ENCODE results near the gene TMEM50B.

TMEM50B gene

DNA sequence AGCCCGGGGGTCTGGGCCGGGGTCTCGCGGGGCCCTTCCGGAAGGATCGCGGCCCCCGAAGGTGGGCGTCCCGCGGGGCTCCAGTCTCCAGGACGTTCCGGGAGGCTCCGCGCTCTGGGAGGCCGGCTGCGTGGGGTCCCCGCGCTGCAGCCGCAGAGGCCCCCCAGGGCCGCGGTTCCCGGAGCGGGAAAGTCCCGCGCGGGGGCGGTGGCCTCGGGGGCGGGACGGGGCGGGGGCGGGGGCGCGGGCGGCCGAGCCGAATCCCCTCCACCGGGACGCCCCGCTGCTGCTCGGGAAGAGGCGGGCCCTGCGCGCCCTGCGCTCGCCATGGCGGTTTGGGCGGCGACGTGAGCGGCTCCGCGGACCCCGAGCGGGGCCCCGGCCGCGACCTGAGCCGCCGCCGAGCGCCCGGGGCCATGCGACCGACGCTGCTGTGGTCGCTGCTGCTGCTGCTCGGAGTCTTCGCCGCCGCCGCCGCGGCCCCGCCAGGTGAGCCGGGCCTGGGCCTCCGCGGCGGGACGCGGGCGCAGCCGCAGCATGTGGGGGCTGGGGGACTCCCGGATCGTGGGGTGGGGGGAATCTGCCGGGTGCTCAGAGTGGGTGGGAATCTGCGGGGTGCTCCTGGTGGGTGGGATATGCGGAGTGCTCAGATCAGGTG lies 76.5 kb downstream of the TMEM50B start, which contains the start of gene IFNGR2:
Gene IFNGR2, plus strand, starts transcription at position 286 of the 658 bp plus-strand sequence. Its CDS starts 131 bp downstream, at position 417.
- Histone ChIP-seq H3F3A (ENCODE audit: insufficient read depth, low read length) (peaks cover 5% of the 10 kb centered on the region), H2AFZ (ENCODE audit: low read length) (peak within 1 kb of the TSS; percentile 72), H3K4me3 (ENCODE audit: low read length) (peak within 1 kb of the TSS; percentile 81), H3K9me2 (replicated peaks; ENCODE audit: insufficient read depth, low read length) (no peaks in the 10 kb centered on the region), H3K4me2 (ENCODE audit: low read depth, low read length) (peak within 1 kb of the TSS; percentile 78; the same call in 1 of the 2 replicates), H3K36me3 (replicated peaks; ENCODE audit: insufficient read depth, low read length) (no peaks in the 10 kb centered on the region), H3K79me2 (ENCODE audit: low read length) (peaks cover 48% of the 10 kb centered on the region), H3K4me1 (ENCODE audit: low read length) (peaks cover 11% of the 10 kb centered on the region), H3K9me3 (replicated peaks; ENCODE audit: insufficient read depth, low read length) (no peaks in the 10 kb centered on the region), H4K20me1 (ENCODE audit: insufficient read depth, low read length) (peaks cover 4% of the 10 kb centered on the region; the same call in 1 of the 2 replicates), H3K27me3 (replicated peaks; ENCODE audit: insufficient read depth, low read length) (no peaks in the 10 kb centered on the region), H3K27ac (ENCODE audit: low read length) (peak within 1 kb of the TSS; percentile 50; the same call in 1 of the 2 replicates), H3K9ac (ENCODE audit: low read length) (peak within 1 kb of the TSS; percentile 77)
- DNase-seq: peak; percentile 64
- TF ChIP-seq, protein P1, sequence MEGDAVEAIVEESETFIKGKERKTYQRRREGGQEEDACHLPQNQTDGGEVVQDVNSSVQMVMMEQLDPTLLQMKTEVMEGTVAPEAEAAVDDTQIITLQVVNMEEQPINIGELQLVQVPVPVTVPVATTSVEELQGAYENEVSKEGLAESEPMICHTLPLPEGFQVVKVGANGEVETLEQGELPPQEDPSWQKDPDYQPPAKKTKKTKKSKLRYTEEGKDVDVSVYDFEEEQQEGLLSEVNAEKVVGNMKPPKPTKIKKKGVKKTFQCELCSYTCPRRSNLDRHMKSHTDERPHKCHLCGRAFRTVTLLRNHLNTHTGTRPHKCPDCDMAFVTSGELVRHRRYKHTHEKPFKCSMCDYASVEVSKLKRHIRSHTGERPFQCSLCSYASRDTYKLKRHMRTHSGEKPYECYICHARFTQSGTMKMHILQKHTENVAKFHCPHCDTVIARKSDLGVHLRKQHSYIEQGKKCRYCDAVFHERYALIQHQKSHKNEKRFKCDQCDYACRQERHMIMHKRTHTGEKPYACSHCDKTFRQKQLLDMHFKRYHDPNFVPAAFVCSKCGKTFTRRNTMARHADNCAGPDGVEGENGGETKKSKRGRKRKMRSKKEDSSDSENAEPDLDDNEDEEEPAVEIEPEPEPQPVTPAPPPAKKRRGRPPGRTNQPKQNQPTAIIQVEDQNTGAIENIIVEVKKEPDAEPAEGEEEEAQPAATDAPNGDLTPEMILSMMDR (IDR thresholded peaks at IDR 0.05; ENCODE audit: low read length): no peak
- TF ChIP-seq EZH2 (optimal IDR thresholded peaks at IDR 0.05; ENCODE audit: low read depth, low read length): no peak
- TF ChIP-seq EZH2phosphoT487 (IDR thresholded peaks at IDR 0.05; ENCODE audit: low read length): no peak

DNA sequence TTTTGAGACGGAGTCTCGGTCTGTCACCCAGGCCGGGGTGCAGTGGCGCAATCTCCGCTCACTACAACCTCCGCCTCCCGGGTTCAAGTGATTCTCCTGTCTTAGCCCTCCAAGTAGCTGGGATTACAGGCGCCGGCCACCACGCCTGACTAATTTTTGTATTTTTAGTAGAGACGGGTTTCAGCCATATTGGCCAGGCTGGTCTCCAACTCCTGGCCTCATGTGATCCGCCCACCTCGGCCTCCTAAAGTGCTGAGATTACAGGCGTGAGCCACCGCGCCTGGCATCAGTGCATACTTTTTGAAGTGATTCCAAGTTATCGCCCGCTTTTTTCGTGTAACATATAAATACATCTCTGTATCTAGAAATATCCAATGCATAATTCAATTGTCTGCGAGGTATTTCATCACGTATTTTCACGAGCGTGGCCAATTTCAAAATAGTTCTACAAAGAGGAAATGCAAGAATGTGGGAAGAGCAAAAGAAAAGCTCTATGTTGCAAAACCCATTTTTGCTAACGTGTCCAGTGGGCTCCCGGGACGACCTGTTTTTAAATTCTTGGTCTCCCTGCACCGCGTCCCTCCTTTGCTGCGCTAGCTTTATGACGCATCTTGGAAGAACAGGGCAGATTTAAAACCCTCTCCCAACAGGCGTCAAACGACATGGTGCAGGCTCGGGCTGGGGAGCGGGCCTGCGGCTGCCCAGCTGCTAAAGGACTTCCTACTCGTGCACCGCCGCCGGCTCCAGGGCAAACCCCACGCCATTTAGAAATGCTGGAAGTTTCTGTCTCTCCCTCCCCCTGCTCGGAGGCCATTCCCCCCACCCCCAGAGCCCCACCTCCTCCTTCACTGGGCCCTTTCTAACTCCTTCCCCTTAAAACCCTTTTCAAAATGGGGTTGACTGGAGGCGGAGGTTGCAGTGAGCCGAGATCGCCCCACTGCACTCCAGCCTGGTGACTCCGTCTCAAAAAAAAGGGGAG lies 77.5 kb downstream of the TMEM50B start:
- H3K79me2 ChIP-seq (ENCODE audit: low read length): peaks cover 39% of the 10 kb centered on the region
- no peaks in the 10 kb centered on the region for H3K27me3 ChIP-seq (replicated peaks; ENCODE audit: insufficient read depth, low read length)
- DNase-seq: no peak
- no peaks in the 10 kb centered on the region for H3K9me3 ChIP-seq (replicated peaks; ENCODE audit: insufficient read depth, low read length)
- TF ChIP-seq EZH2 (optimal IDR thresholded peaks at IDR 0.05; ENCODE audit: low read depth, low read length) (no peak), EZH2phosphoT487 (IDR thresholded peaks at IDR 0.05; ENCODE audit: low read length) (no peak)
- TF ChIP-seq, protein P1 (IDR thresholded peaks at IDR 0.05; ENCODE audit: low read length): no peak
- H3K9me2 ChIP-seq (replicated peaks; ENCODE audit: insufficient read depth, low read length): no peaks in the 10 kb centered on the region
- no peak overlapping the region for H3K27ac ChIP-seq (ENCODE audit: low read length)
- no peaks in the 10 kb centered on the region for H3K36me3 ChIP-seq (replicated peaks; ENCODE audit: insufficient read depth, low read length)
- peaks cover 5% of the 10 kb centered on the region for H3F3A ChIP-seq (ENCODE audit: insufficient read depth, low read length)
- peaks cover 11% of the 10 kb centered on the region for H3K4me1 ChIP-seq (ENCODE audit: low read length)
- H3K4me3 ChIP-seq (ENCODE audit: low read length): peak overlapping the region; percentile 54
- H3K4me2 ChIP-seq (ENCODE audit: low read depth, low read length): peak overlapping the region; percentile 38; the same call in 1 of the 2 replicates
- peak overlapping the region; percentile 65 for H2AFZ ChIP-seq (ENCODE audit: low read length)
- no peak overlapping the region; the same call in 1 of the 2 replicates for H3K9ac ChIP-seq (ENCODE audit: low read length)
- peaks cover 4% of the 10 kb centered on the region; the same call in 1 of the 2 replicates for H4K20me1 ChIP-seq (ENCODE audit: insufficient read depth, low read length)

DNA sequence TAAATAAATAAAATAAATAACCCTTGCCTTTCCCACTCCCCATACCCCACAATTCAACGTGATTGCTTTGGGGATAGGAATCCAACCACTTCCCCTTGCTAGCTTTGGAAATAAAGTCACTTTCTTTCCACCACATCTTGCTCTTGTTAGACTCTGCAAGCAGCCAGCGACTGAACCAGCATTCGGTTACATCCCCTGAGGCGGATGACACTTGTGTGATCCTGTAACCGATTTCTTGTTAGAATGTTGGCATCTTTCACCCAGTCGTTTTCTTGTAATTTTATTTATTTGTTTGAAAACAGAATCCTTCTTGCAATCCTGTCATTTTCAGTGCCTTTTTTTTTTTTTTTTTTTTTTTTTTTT lies 78.2 kb downstream of the TMEM50B start:
- Histone ChIP-seq H4K20me1 (ENCODE audit: insufficient read depth, low read length) (peaks cover 4% of the 10 kb centered on the region; the same call in 1 of the 2 replicates), H3K4me2 (ENCODE audit: low read depth, low read length) (no peak overlapping the region), H3K9me2 (replicated peaks; ENCODE audit: insufficient read depth, low read length) (no peaks in the 10 kb centered on the region), H3K9me3 (replicated peaks; ENCODE audit: insufficient read depth, low read length) (no peaks in the 10 kb centered on the region), H3K36me3 (replicated peaks; ENCODE audit: insufficient read depth, low read length) (no peaks in the 10 kb centered on the region), H3K4me1 (ENCODE audit: low read length) (peaks cover 11% of the 10 kb centered on the region), H3K27me3 (replicated peaks; ENCODE audit: insufficient read depth, low read length) (no peaks in the 10 kb centered on the region), H3K79me2 (ENCODE audit: low read length) (peaks cover 32% of the 10 kb centered on the region), H3K9ac (ENCODE audit: low read length) (no peak overlapping the region), H3K27ac (ENCODE audit: low read length) (no peak overlapping the region), H3F3A (ENCODE audit: insufficient read depth, low read length) (peaks cover 5% of the 10 kb centered on the region), H3K4me3 (ENCODE audit: low read length) (no peak overlapping the region), H2AFZ (ENCODE audit: low read length) (no peak overlapping the region)
- no peak for DNase-seq
- TF ChIP-seq, protein P1 (IDR thresholded peaks at IDR 0.05; ENCODE audit: low read length): no peak
- TF ChIP-seq EZH2 (optimal IDR thresholded peaks at IDR 0.05; ENCODE audit: low read depth, low read length) (no peak), EZH2phosphoT487 (IDR thresholded peaks at IDR 0.05; ENCODE audit: low read length) (no peak)
